ENCODE data around the gene FAM210A.
"Not testable (repeated sequence)": the region's sequence is repeated elsewhere in the genome, so short reads cannot be mapped to it uniquely, and the experiment has no call there.

FAM210A gene

GRCh38 chr18:13726232-13726971, at the start of gene FAM210A, which contains the start of gene RNMT:
Gene FAM210A (minus strand): TSS chr18:13726558. CDS start chr18:13682077, 44,481 bp downstream.
Gene RNMT (plus strand): TSS chr18:13726673. CDS start chr18:13731518, 4,845 bp downstream.
- peak; percentile 98 for DNase-seq

- DNase-seq, result no peak
Measured at GRCh38 chr18:13775058-13775457, 48.7 kb upstream of the FAM210A start.

GRCh38 chr18:13762690-13763439, 36.5 kb upstream of the FAM210A start:
- DNase-seq, result no peak

GRCh38 chr18:13760047-13760446, 33.7 kb upstream of the FAM210A start:
- no peak for DNase-seq

GRCh38 chr18:13758622-13759021, 32.3 kb upstream of the FAM210A start:
- DNase-seq, result no peak

- DNase-seq, result no peak
Measured at GRCh38 chr18:13756671-13757070, 30.3 kb upstream of the FAM210A start.

GRCh38 chr18:13756261-13756660, 29.9 kb upstream of the FAM210A start:
- DNase-seq, result no peak

- DNase-seq, result not testable (repeated sequence)
Measured at GRCh38 chr18:13751599-13751998, 25.2 kb upstream of the FAM210A start.

GRCh38 chr18:13746633-13747032, 20.3 kb upstream of the FAM210A start:
- no peak for DNase-seq

GRCh38 chr18:13745696-13746095, 19.3 kb upstream of the FAM210A start:
- no peak for DNase-seq

GRCh38 chr18:13735681-13736080, 9.3 kb upstream of the FAM210A start:
- no peak for DNase-seq

GRCh38 chr18:13730481-13730880, 4.1 kb upstream of the FAM210A start:
- no peak for DNase-seq

- DNase-seq, result no peak
Measured at GRCh38 chr18:13726972-13727331, 594 bp upstream of the FAM210A start.

GRCh38 chr18:13725566-13726231, 659 bp downstream of the FAM210A start:
- no peak for DNase-seq

GRCh38 chr18:13720847-13721246, 5.5 kb downstream of the FAM210A start:
- DNase-seq, result no peak

GRCh38 chr18:13720123-13720522, 6.2 kb downstream of the FAM210A start:
- no peak for DNase-seq

GRCh38 chr18:13716916-13717315, 9.4 kb downstream of the FAM210A start:
- DNase-seq, result no peak

- no peak for DNase-seq
Measured at GRCh38 chr18:13715330-13715729, 11.0 kb downstream of the FAM210A start.

- DNase-seq, result no peak
Measured at GRCh38 chr18:13713455-13714055, 12.8 kb downstream of the FAM210A start.

- no peak for DNase-seq
Measured at GRCh38 chr18:13712400-13713131, 13.8 kb downstream of the FAM210A start.

GRCh38 chr18:13710414-13710831, 15.9 kb downstream of the FAM210A start:
- no peak for DNase-seq

- DNase-seq, result no peak
Measured at GRCh38 chr18:13703899-13704298, 22.5 kb downstream of the FAM210A start.

- DNase-seq, result no peak
Measured at GRCh38 chr18:13700153-13700552, 26.2 kb downstream of the FAM210A start.
